CD8-positive, alpha-beta memory T cell (primary cell): ENCODE measurements around the gene SH2D3C. TPM values are rescaled to one million over a fixed set of nuclear protein-coding genes. Genes with fewer than 3 reads are reported as not detected.

ENCODE experiments used
- CTCF ChIA-PET: fragments of 350-600 bp; sonication (Branson Sonifier 250); formaldehyde crosslinking; loops from one replicate; lab custom pipeline; 2021; ENCODE audit warnings: antibody characterized with exemption; lab: Charles Lee
- POLR2A ChIA-PET: fragments of 350-600 bp; sonication (Branson Sonifier 250); formaldehyde crosslinking; loops from one replicate; lab custom pipeline; 2021; ENCODE audit warnings: antibody characterized with exemption; lab: Charles Lee
- DNase-seq, 5 donors: peaks; one replicate each; pipeline versions ENCODE4 v3.0.0 to v3.0.0-alpha.2; 2020 to 2022; ENCODE audit warnings: mixed read lengths in 1 of 5
- H3K27ac ChIP-seq: one replicate; pipeline ENCODE4 v1.7.0; 2013; ENCODE audit warnings: low read depth, mild to moderate bottlenecking, low read length, moderate library complexity
- H3K27me3 ChIP-seq: 2 replicates; pipeline ENCODE4 v1.7.0; 2013; ENCODE audit warnings: low read length, mild to moderate bottlenecking; ENCODE audit not compliant: insufficient read depth, poor library complexity, severe bottlenecking
- H3K36me3 ChIP-seq: 2 replicates; pipeline ENCODE4 v1.7.0; 2013; ENCODE audit warnings: mild to moderate bottlenecking, low read length, moderate library complexity; ENCODE audit not compliant: insufficient read depth
- H3K4me1 ChIP-seq: 2 replicates; pipeline ENCODE4 v1.7.0; 2013; ENCODE audit warnings: mild to moderate bottlenecking, low read length, moderate library complexity; ENCODE audit not compliant: insufficient read depth
- H3K4me3 ChIP-seq: 2 replicates; pipeline ENCODE4 v1.7.0; 2013; ENCODE audit warnings: mild to moderate bottlenecking, low read length
- H3K9me3 ChIP-seq: 2 replicates; pipeline ENCODE4 v1.7.0; 2013; ENCODE audit warnings: mild to moderate bottlenecking, low read length
- H3K27ac Mint-ChIP-seq, 8 donors: one replicate each; pipeline ENCODE4 v1.8.0; 2020 to 2021; ENCODE audit warnings: mixed read lengths in 8 of 8, mild to moderate bottlenecking in 6 of 8, inconsistent platforms in 3 of 8, moderate library complexity in 3 of 8
- H3K27me3 Mint-ChIP-seq, 2 donors: one replicate each; pipeline ENCODE4 v1.8.0; 2020 to 2021; ENCODE audit warnings: mixed read lengths in 2 of 2, mild to moderate bottlenecking in 1 of 2, moderate library complexity in 1 of 2
- H3K36me3 Mint-ChIP-seq, 3 donors: one replicate each; pipeline ENCODE4 v1.8.0; 2020 to 2021; ENCODE audit warnings: mixed read lengths in 3 of 3, inconsistent platforms in 1 of 3, mild to moderate bottlenecking in 1 of 3
- H3K4me1 Mint-ChIP-seq, 3 donors: one replicate each; pipeline ENCODE4 v1.8.0; 2020 to 2021; ENCODE audit warnings: mixed read lengths in 3 of 3, inconsistent platforms in 1 of 3, mild to moderate bottlenecking in 1 of 3
- H3K4me3 Mint-ChIP-seq, 7 donors: one replicate each; pipeline ENCODE4 v1.8.0; 2020 to 2021; ENCODE audit warnings: mixed read lengths in 7 of 7, mild to moderate bottlenecking in 6 of 7, moderate library complexity in 4 of 7, inconsistent platforms in 2 of 7
- H3K9me3 Mint-ChIP-seq, 5 donors: one replicate each; pipeline ENCODE4 v1.8.0; 2020 to 2022; ENCODE audit warnings: mixed read lengths in 5 of 5, mild to moderate bottlenecking in 3 of 5, moderate library complexity in 2 of 5, inconsistent platforms in 1 of 5
- polyA plus RNA-seq: library from polyadenylated mRNA; unstranded; fragments of 300-500 nt; fragmentation: Illumina TruSeq; gene quantifications from one replicate; pipeline ENCODE4 v1.2.3, GENCODE V29; 2021
- total RNA-seq, 2 experiments: library from RNA; stranded (reverse); gene quantifications; one replicate each; pipeline ENCODE4 v1.2.3, GENCODE V29; 2021

SH2D3C gene
- total and polyA plus RNA-seq, 3 experiments from 2014 or later: 13.9 to 50.7 (median 14.1) TPM

GRCh38 chr9:127728808-127729207, 49.7 kb downstream of the SH2D3C start:
- H3K4me1 ChIP-seq: peaks cover 5% of the 10 kb centered on the region
- no peak overlapping the region for H3K4me3 Mint-ChIP-seq
- H3K4me3 ChIP-seq: no peak overlapping the region
- H3K27me3 Mint-ChIP-seq: no peaks in the 10 kb centered on the region
- peaks cover 4 to 7% (median 4%) of the 10 kb centered on the region in 3 donors for H3K4me1 Mint-ChIP-seq
- ChIA-PET POLR2A (interaction anchor here (0.7 kb wide), 1 partner anchor 29 kb away, joined by 3 read pairs; no protein-coding TSS in a partner anchor), CTCF (interaction anchor here (1.1 to 1.5 kb wide), 6 partner anchors 9 to 193 kb away, joined by 3 to 6 read pairs (median 3); no protein-coding TSS in a partner anchor)
- H3K27ac ChIP-seq: no peak overlapping the region
- no peaks in the 10 kb centered on the region for H3K9me3 Mint-ChIP-seq
- no peaks in the 10 kb centered on the region for H3K36me3 ChIP-seq
- no peak for DNase-seq
- no peaks in the 10 kb centered on the region for H3K27me3 ChIP-seq
- peaks cover 0 to 23% (median 2%) of the 10 kb centered on the region in 3 donors for H3K36me3 Mint-ChIP-seq
- H3K27ac Mint-ChIP-seq: peak overlapping the region in 2 of 8 donors; percentile 43 to 97
- H3K9me3 ChIP-seq: no peaks in the 10 kb centered on the region

DNA sequence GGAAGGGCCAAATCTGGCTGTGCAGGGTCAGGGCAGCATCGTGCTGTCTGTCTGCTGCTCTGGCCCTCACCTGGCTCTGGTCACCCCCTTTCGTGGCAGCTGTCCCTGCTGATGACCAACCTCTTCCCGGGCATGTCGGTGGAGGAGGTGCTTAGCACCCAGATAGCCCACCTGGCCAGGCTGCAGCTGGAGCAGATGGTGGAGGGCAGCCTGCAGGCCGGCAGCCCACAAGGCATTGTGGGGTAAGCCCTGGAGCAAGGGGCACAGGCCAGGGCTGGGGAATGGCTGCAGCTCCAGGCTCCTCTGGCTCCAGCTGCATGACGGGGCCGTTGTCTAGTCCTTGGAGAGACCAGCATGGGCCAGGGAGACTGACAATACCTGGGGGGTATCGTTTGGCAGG, 51.6 kb downstream of the SH2D3C start:
- no peak for DNase-seq
- H3K4me1 ChIP-seq: peaks cover 5% of the 10 kb centered on the region
- peaks cover 3 to 8% (median 4%) of the 10 kb centered on the region in 3 donors for H3K4me1 Mint-ChIP-seq
- no peak overlapping the region for H3K4me3 Mint-ChIP-seq
- no peaks in the 10 kb centered on the region for H3K27me3 Mint-ChIP-seq
- CTCF ChIA-PET: interaction anchor here (1.1 kb wide), 1 partner anchor 195 kb away, joined by 3 read pairs; no protein-coding TSS in a partner anchor
- no peaks in the 10 kb centered on the region for H3K9me3 ChIP-seq
- H3K9me3 Mint-ChIP-seq: no peaks in the 10 kb centered on the region
- no peak overlapping the region for H3K4me3 ChIP-seq
- H3K27me3 ChIP-seq: no peaks in the 10 kb centered on the region
- H3K27ac Mint-ChIP-seq: peak overlapping the region in 1 of 8 donors; percentile 19
- no peaks in the 10 kb centered on the region for H3K36me3 ChIP-seq
- POLR2A ChIA-PET: interaction anchor here (0.6 kb wide), 1 partner anchor 162 kb away, joined by 5 read pairs; no protein-coding TSS in a partner anchor
- peaks cover 0 to 17% (median 2%) of the 10 kb centered on the region in 3 donors for H3K36me3 Mint-ChIP-seq
- H3K27ac ChIP-seq: no peak overlapping the region

DNA sequence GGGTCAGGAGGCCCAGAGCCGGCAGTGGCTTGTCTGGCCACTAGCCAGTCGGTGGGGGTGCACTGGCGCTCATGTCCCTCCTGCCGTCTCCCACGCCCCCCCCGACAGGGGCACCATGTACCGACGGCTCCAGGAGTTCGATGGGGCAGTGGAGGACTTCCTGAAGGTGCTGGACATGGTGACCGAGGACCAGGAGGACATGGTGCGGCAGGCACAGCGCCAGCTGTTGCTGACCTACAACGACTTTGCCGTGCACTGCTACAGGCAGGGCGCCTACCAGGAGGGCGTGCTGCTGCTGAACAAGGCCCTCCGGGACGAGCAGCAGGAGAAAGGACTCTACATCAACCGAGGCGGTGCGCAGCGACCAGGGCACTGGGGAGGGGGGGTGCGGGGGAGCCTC, 54.5 kb downstream of the SH2D3C start:
- Histone ChIP-seq H3K4me1 (peaks cover 27% of the 10 kb centered on the region), H3K9me3 (no peaks in the 10 kb centered on the region), H3K27ac (no peak overlapping the region), H3K36me3 (no peaks in the 10 kb centered on the region), H3K27me3 (no peaks in the 10 kb centered on the region), H3K4me3 (no peak overlapping the region)
- Mint-ChIP-seq H3K9me3 (no peaks in the 10 kb centered on the region), H3K4me3 (no peak overlapping the region), H3K27me3 (no peaks in the 10 kb centered on the region), H3K27ac (no peak overlapping the region), H3K4me1 (peaks cover 25 to 37% (median 27%) of the 10 kb centered on the region in 3 donors), H3K36me3 (peaks cover 0 to 7% (median 2%) of the 10 kb centered on the region in 3 donors)
- POLR2A ChIA-PET: no interaction called here
- CTCF ChIA-PET: no interaction called here
- no peak for DNase-seq

GRCh38 chr9:127723444-127723843, 55.0 kb downstream of the SH2D3C start:
- no peak overlapping the region for H3K4me3 Mint-ChIP-seq
- Histone ChIP-seq H3K27me3 (no peaks in the 10 kb centered on the region), H3K4me1 (peaks cover 30% of the 10 kb centered on the region), H3K9me3 (no peaks in the 10 kb centered on the region), H3K4me3 (no peak overlapping the region), H3K27ac (no peak overlapping the region), H3K36me3 (no peaks in the 10 kb centered on the region)
- ChIA-PET CTCF (no interaction called here), POLR2A (no interaction called here)
- H3K27ac Mint-ChIP-seq: peak overlapping the region in 4 of 8 donors; percentile 51 to 64 (median 58)
- DNase-seq: no peak
- H3K9me3 Mint-ChIP-seq: no peaks in the 10 kb centered on the region
- H3K4me1 Mint-ChIP-seq: peaks cover 26 to 37% (median 27%) of the 10 kb centered on the region in 3 donors
- H3K36me3 Mint-ChIP-seq: peaks cover 0 to 5% (median 2%) of the 10 kb centered on the region in 3 donors
- H3K27me3 Mint-ChIP-seq: no peaks in the 10 kb centered on the region

GRCh38 chr9:127723013-127723412, 55.5 kb downstream of the SH2D3C start:
- H3K4me1 Mint-ChIP-seq: peaks cover 26 to 37% (median 27%) of the 10 kb centered on the region in 3 donors
- ChIA-PET POLR2A (no interaction called here), CTCF (no interaction called here)
- Histone ChIP-seq H3K27me3 (no peaks in the 10 kb centered on the region), H3K36me3 (no peaks in the 10 kb centered on the region), H3K4me1 (peaks cover 30% of the 10 kb centered on the region), H3K4me3 (no peak overlapping the region), H3K27ac (no peak overlapping the region), H3K9me3 (no peaks in the 10 kb centered on the region)
- H3K36me3 Mint-ChIP-seq: peaks cover 0 to 5% (median 2%) of the 10 kb centered on the region in 3 donors
- no peaks in the 10 kb centered on the region for H3K27me3 Mint-ChIP-seq
- no peak for DNase-seq
- peak overlapping the region in 4 of 8 donors; percentile 51 to 64 (median 58) for H3K27ac Mint-ChIP-seq
- H3K9me3 Mint-ChIP-seq: no peaks in the 10 kb centered on the region
- no peak overlapping the region for H3K4me3 Mint-ChIP-seq

- no peak for DNase-seq
- CTCF ChIA-PET: interaction anchor here (5.1 kb wide), 1 partner anchor 12 kb away, joined by 37 read pairs; the partner anchor contains the start of gene TOR2A
- POLR2A ChIA-PET: interaction anchor here (0.6 kb wide), 1 partner anchor 22 kb away, joined by 7 read pairs; no protein-coding TSS in a partner anchor
These were observed 56.3 kb downstream of the SH2D3C start for GRCh38 chr9:127722055-127722745.

GRCh38 chr9:127721391-127721821, 57.1 kb downstream of the SH2D3C start:
- no peaks in the 10 kb centered on the region for H3K27me3 Mint-ChIP-seq
- CTCF ChIA-PET: interaction anchor here (5.1 kb wide), 1 partner anchor 13 kb away, joined by 37 read pairs; the partner anchor contains the start of gene TOR2A
- H3K36me3 ChIP-seq: no peaks in the 10 kb centered on the region
- peak overlapping the region; percentile 56 to 90 (median 79) for H3K4me3 Mint-ChIP-seq
- H3K4me3 ChIP-seq: no peak overlapping the region
- H3K27ac Mint-ChIP-seq: peak overlapping the region; percentile 70 to 95 (median 84)
- POLR2A ChIA-PET: interaction anchor here (0.6 kb wide), 1 partner anchor 23 kb away, joined by 7 read pairs; no protein-coding TSS in a partner anchor
- no peaks in the 10 kb centered on the region for H3K9me3 Mint-ChIP-seq
- peak in 1 of 5 donors; percentile 32 for DNase-seq
- H3K9me3 ChIP-seq: no peaks in the 10 kb centered on the region
- H3K4me1 ChIP-seq: peaks cover 31% of the 10 kb centered on the region
- H3K36me3 Mint-ChIP-seq: peaks cover 0 to 5% (median 2%) of the 10 kb centered on the region in 3 donors
- H3K27ac ChIP-seq: no peak overlapping the region
- H3K4me1 Mint-ChIP-seq: peaks cover 26 to 38% (median 27%) of the 10 kb centered on the region in 3 donors
- H3K27me3 ChIP-seq: no peaks in the 10 kb centered on the region

More at GRCh38 chr9:127722055-127722745, 56.3 kb downstream of the SH2D3C start:
- Mint-ChIP-seq H3K27me3 (no peaks in the 10 kb centered on the region), H3K4me3 (peak overlapping the region in 4 of 7 donors; percentile 29 to 90 (median 65)), H3K36me3 (peaks cover 0 to 5% (median 2%) of the 10 kb centered on the region in 3 donors), H3K4me1 (peaks cover 26 to 37% (median 27%) of the 10 kb centered on the region in 3 donors), H3K9me3 (no peaks in the 10 kb centered on the region), H3K27ac (peak overlapping the region in 6 of 8 donors; percentile 11 to 95 (median 62))
- H3K4me1 ChIP-seq: peaks cover 30% of the 10 kb centered on the region
- H3K9me3 ChIP-seq: no peaks in the 10 kb centered on the region
- H3K4me3 ChIP-seq: no peak overlapping the region
- no peaks in the 10 kb centered on the region for H3K36me3 ChIP-seq
- H3K27ac ChIP-seq: no peak overlapping the region
- no peaks in the 10 kb centered on the region for H3K27me3 ChIP-seq
